GM08714 (cell line): Measurements from ENCODE around the gene ADAMTS9.

Experiments
- H3K4me3 ChIP-seq: fragments of 200-500 bp; sonication (Bioruptor generic); 2 replicates; pipeline ENCODE4 v1.5.1; 2014; ENCODE audit warnings: mild to moderate bottlenecking, low read length, inconsistent platforms
- ZNF274 ChIP-seq: IDR thresholded peaks from 2 replicates; pipeline ENCODE4 v1.6.1; 2012; ENCODE audit warnings: mild to moderate bottlenecking, low read depth, low read length

Gene ADAMTS9, protein sequence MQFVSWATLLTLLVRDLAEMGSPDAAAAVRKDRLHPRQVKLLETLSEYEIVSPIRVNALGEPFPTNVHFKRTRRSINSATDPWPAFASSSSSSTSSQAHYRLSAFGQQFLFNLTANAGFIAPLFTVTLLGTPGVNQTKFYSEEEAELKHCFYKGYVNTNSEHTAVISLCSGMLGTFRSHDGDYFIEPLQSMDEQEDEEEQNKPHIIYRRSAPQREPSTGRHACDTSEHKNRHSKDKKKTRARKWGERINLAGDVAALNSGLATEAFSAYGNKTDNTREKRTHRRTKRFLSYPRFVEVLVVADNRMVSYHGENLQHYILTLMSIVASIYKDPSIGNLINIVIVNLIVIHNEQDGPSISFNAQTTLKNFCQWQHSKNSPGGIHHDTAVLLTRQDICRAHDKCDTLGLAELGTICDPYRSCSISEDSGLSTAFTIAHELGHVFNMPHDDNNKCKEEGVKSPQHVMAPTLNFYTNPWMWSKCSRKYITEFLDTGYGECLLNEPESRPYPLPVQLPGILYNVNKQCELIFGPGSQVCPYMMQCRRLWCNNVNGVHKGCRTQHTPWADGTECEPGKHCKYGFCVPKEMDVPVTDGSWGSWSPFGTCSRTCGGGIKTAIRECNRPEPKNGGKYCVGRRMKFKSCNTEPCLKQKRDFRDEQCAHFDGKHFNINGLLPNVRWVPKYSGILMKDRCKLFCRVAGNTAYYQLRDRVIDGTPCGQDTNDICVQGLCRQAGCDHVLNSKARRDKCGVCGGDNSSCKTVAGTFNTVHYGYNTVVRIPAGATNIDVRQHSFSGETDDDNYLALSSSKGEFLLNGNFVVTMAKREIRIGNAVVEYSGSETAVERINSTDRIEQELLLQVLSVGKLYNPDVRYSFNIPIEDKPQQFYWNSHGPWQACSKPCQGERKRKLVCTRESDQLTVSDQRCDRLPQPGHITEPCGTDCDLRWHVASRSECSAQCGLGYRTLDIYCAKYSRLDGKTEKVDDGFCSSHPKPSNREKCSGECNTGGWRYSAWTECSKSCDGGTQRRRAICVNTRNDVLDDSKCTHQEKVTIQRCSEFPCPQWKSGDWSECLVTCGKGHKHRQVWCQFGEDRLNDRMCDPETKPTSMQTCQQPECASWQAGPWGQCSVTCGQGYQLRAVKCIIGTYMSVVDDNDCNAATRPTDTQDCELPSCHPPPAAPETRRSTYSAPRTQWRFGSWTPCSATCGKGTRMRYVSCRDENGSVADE (N-terminal part only)

DNA sequence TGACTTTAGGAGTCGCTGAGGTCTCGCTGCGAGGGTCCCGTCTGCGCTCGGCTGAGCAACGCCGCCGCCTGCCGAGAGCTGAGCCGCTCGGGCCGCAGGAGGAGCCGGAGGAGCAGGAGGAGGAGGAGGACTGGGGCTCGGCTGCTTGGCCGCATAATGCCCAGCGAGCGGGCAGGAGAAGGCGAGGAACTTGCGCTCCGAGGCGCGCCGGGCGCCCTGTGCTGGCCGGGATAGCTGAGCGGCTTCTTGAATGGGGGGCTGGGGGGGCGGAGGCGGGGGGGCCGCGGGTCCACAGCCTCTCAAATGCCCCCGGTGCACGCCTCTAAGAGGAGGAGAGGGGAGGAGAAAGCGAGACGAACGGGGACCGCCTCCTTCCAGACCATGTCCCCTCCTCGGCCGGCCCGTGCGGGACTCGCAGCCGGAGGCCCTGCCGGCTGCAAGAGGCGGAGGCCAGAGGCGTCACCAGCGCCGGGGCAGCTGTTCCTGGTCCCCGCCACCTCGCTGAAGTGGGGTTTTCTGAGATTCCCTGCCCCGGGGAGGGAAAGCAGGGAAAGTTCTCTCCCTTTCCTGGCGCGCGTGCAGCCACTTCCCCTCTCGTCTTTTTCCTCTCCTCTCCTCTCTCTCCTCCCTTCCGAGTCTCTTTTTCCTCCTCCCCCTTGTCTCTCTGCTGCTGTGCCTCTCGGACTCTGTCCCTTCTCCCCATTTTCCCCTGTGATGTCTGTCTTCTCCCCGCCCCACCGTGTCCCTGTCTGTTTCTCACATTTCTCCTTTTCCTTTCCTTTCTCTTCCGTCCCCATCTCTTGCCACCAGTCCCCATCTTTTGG lies at the start of gene ADAMTS9:
Gene ADAMTS9 (minus strand): TSS at position 220 of the 824 bp plus-strand sequence. CDS start 343 bp downstream, outside the sequence.
- no peak within 1 kb of the TSS for H3K4me3 ChIP-seq
- no peak for TF ChIP-seq ZNF274

DNA sequence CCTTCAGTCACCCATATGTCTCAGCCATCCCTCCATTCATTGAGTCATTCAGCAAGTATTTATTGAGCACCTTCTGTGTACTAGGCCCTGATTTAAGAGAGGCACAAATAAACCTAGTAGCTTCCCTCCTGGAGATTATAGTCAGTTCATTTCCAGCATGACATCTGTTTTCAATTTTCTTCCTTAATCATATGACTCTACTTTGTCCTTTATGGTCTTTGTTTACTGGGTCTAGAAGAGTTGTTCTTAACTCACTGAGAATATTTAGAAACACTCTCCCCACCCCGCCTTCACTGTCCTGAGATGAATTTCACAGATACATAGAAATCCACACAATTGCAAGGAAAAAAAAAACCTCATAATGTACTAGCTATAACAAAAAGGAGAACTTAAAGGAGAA lies 44.8 kb upstream of the ADAMTS9 start:
- TF ChIP-seq ZNF274, result no peak
- no peak overlapping the region for H3K4me3 ChIP-seq

DNA sequence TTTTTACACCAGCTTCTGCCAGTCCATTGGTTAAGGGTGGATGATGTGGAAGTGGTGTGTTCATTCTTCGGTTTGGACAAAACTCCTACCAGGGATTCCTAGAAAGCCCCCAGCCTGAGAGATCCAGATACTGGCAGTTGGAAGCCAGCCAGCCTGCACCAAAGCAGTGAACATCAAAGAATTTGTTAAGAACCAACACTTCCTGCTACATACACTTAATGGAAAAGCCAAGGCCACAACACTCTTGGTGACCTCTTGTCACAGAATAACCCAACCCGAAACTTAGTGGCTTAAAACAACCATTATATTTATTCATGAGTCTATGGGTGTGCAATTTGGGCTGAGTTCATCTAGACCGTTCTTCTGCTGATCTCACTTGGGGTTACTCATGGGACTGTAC lies 42.9 kb upstream of the ADAMTS9 start:
- no peak overlapping the region for H3K4me3 ChIP-seq
- TF ChIP-seq ZNF274, result no peak

DNA sequence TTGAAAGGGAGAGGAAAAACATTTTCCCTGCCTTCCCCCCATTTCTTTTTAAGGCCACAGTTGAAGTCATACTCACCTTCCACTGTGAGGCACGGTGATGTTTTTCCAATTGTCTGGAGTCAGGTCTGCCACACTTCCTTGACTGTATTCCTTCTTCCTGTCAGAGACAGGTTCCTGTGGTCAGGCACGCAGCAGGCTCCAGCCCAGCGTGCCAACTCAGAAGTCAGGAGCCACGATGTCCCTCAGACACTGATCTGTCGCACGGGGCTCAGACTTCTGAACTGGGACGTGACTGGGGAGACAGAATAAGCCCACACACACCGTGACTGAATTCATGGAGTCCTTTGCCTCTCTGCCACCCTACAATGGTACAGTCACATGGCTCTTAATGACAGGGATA lies 41.2 kb upstream of the ADAMTS9 start:
- H3K4me3 ChIP-seq, result no peak overlapping the region
- no peak for TF ChIP-seq ZNF274

DNA sequence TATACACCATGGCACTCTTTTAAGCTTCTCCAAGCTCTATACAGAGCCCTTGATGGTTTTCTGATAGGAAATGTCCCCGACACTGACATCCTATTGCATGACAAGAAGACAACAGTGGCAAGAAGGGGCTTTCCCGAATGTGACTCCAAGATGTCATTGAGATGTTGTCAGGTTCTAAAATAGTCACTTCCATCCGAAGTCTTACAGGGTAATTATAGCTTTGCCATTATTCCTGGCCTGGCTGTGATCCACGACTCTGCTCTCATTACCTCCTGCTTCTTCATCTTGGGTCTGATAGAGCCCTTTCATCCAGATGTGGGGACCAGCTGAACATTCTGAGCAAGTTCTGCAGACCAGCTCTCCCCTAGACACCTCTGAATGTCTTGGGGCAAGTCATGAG lies 40.6 kb upstream of the ADAMTS9 start:
- no peak overlapping the region for H3K4me3 ChIP-seq
- TF ChIP-seq ZNF274, result no peak

DNA sequence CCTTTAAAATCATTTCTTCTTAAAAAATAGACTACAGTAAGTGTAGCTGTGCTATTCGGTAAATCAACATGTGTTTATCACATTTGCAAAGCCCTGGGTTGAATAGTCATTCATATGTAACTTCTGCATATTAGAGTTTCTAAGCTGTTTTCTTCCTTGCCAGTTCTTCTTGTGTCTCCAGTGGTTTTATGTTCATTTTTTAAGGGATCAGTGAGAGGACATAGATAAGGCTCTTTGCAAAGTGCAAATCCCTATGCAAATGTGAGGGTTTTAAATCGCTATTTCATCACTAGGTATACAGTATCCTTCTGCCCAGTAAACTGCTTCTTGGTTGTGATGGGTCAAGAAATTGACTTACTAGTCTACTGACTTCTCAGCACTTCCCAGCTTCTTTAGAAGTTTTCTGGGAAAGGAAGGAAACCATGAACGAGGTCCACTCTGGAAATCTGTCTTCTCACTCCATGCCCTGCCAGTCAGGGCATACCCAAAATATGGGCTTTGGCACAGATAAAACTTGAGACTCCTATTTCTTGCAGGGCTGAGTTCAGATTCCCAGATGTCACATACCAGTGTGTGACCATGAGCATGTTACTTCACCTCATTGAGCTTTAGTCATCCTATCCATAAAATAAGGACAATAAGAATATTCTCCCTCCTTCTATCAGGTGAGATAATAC lies 38.8 kb upstream of the ADAMTS9 start:
- no peak overlapping the region for H3K4me3 ChIP-seq
- TF ChIP-seq ZNF274, result no peak

DNA sequence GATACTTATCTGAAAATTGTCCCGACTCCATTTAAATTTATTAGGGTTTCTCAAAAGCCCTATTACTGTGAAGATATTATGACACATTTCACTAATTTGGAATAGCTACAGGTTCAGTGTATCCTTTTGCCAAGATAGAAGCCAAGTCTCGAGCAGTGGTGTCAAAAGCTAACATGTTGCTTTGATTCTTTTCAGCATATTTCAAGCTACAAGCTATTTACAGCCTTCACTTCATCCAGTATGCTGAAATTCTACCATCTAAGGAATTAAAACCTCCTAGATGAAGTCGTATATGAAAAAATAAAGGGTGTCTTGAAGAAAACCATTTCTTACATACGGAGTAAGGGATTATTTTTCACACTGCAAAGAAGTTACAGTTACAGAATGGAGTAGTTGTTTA lies 31.2 kb upstream of the ADAMTS9 start:
- no peak for TF ChIP-seq ZNF274
- no peak overlapping the region for H3K4me3 ChIP-seq

DNA sequence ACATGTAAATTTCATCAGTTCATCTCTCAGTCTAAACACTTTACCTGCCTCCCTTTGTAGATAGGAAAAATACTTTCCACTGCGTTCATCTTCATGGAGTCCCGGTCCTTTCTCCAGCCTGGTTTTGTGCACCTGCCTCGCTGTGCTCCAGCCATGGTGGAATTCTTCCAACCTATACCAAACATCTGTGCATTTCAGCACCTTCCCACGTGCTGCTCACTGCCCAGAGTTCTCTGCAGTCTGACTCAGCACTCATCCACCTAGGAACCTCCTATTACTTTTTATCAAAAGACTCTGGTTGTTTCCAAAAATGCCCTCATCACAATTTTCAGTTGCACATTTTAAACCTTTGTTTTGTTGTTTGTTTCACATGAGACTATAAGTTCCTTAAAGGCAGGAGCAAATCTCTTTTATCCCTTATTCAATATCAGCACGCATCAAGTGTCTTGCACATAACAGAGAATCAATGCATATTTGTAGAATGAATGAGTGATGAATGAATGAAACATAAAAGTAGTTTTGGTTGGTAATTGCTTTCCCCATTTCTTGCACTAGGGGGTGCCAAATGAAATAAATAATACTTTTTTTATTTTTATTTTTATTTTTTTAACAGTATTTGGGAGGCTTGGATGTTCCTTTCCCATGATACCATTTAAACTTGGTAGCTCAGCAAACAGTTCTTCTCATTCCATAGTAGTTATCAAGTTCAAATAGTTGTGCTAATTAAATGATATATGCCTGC lies 30.2 kb upstream of the ADAMTS9 start:
- no peak for TF ChIP-seq ZNF274

DNA sequence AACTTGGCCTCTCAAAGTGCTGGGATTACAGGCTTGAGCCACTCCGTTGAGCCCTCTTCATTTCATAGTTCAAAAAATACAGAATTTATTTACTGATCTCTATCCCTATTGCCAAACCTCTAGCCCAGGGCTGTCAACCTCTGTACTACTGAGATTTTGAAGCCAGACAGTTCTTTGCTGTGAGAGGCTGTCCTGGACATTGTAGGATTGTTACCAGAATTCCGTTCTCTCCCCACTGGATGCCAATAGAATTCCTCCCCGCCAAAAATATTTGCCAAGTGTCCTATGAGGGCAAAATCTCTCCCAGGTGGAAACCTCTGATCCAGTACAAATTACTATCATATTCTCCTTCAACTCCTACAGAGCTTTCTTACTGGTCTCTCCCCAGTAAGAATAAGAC lies 29.6 kb upstream of the ADAMTS9 start:
- no peak overlapping the region for H3K4me3 ChIP-seq
- TF ChIP-seq ZNF274, result no peak

More for the DNA sequence above, 30.2 kb upstream of the ADAMTS9 start:
- no peak overlapping the region for H3K4me3 ChIP-seq

DNA sequence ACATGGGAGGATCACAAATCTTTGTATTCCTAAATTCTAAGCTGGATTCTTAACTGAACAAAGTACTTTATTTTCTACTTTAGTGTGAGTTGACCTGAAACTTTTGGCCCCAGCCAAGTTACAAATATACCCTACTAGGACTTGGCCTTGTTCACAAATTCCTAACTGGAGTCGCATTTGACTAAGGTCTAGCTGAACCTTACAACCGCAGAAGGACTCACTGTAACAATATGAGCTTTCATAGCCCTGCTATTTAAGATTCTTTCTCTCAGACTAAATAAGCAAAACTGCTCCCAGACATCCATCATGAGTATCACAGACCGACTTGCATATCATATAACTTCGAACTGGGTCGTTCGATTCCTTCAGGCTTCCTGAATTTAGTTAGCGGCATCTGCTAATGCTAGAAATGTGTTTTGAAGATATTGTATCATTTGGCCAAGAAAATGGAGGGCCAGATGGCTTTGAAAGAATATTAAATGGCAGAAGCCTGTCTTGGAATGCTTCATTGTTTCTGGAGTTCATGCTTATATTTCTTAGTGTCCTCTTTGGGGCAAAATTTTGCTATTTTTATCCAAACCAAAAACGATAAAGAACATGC lies 28.4 kb upstream of the ADAMTS9 start:
- no peak for TF ChIP-seq ZNF274
- no peak overlapping the region for H3K4me3 ChIP-seq

DNA sequence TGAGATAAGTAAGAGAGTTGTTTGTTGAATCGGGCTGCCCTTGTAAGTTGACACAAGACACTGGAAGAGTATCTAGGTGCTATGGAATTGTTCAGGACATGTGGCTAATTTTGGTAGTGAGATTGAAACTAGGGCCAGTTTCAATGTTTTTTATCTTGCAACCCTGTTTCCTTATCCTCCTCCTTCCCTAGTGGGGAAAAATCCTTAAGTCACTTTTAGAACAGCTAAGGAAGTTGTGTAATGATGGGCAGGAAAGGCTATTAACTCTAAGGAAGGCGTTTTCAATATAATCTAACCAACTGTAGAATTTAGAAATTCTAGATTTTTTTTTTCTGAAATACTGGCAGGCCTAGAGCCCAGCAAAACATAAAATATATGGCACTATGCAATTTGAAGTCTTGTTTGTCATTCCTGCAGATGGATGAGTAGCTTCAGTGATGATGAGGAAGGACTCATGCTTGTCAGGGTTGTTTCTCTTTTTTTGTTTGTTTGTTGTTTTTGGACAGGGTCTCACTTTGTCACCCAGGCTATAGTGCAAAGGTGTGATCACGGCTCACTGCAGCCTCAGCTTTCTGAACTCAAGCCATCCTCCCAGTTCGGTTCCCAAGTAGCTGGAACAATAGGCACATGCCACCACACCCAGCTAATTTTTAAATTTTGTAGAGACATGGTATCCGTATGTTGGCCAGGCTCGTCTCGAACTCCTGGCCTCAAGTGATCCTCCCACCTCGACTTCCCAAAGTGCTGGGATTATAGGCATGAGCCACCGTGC lies 27.6 kb upstream of the ADAMTS9 start:
- H3K4me3 ChIP-seq, result no peak overlapping the region
- no peak for TF ChIP-seq ZNF274

DNA sequence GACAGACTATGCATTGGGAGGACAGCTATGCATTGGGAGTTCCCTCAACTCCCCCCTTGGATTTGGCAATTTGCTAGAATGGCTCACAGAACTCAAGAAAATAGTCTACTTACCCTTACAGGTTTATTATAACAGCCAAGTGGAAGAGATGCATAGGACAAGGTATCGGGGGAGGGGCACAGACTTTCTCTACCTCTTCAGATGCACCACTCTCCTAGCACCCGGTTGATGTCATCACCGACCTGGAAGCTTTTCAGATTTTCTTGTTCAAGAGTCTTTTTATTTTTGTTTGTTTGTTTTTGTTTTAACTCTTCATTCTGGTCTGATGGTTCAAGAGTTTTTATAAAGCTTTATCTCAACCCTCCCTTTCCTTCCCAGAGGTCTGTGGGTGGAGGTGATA lies 20.7 kb upstream of the ADAMTS9 start:
- H3K4me3 ChIP-seq, result no peak overlapping the region
- no peak for TF ChIP-seq ZNF274
